HG03432 (cell line): ENCODE measurements around the gene NTF4.
"Not testable (repeated sequence)": the region's sequence is repeated elsewhere in the genome, so short reads cannot be mapped to it uniquely, and the experiment has no call there.

Experiments used
- ATAC-seq: cut with Tn5 transposase; IDR thresholded peaks from one replicate; pipeline ENCODE4 v1.9.1; 2021; ENCODE audit warnings: mild to moderate bottlenecking, moderate library complexity; ENCODE audit not compliant: unreplicated experiment

NTF4 gene

DNA sequence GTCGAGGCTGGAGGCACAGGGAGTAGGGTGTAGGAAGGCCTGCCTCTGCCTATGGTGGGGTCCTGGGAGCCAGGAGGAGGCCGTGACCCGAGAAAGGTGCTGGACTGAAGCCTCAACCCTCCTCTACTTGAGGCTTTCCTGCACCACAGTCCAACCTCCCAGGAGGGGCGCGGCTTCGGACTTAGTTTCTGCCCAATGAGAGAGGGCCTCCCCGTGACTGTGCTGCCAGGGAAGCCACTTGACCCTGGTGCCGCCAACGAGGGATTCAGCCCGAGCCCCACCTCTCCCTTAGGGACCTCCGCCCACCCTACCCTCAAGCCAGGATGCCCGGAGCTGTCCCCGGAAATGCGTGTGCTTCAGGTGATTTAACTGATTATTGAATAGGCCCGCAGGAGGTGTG lies 40.4 kb downstream of the NTF4 start, which contains the start of gene CGB3:
TSS of gene CGB3 (minus strand) at position 101 of the 400 bp plus-strand sequence. CDS start 362 bp downstream, outside the sequence.
- not testable (repeated sequence) for ATAC-seq

DNA sequence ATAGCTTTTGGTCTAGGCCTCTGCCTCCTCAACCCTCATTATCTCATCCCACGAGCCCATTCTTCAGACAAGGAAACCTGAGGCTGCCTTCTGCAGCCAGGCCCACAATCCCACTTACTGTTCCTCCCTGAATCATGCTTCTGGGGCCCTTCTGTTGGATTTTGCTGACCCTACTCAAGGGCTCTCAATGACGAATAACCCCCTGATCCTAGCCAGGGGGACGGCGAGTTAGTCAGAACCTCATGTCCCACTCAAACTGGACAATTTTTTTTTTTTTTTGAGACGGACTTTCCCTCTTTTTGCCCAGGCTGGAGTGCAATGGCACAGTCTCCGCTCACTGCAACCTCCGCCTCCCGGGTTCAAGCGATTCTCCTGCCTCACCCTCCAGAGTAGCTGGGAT lies 42.5 kb downstream of the NTF4 start:
- ATAC-seq = no peak

DNA sequence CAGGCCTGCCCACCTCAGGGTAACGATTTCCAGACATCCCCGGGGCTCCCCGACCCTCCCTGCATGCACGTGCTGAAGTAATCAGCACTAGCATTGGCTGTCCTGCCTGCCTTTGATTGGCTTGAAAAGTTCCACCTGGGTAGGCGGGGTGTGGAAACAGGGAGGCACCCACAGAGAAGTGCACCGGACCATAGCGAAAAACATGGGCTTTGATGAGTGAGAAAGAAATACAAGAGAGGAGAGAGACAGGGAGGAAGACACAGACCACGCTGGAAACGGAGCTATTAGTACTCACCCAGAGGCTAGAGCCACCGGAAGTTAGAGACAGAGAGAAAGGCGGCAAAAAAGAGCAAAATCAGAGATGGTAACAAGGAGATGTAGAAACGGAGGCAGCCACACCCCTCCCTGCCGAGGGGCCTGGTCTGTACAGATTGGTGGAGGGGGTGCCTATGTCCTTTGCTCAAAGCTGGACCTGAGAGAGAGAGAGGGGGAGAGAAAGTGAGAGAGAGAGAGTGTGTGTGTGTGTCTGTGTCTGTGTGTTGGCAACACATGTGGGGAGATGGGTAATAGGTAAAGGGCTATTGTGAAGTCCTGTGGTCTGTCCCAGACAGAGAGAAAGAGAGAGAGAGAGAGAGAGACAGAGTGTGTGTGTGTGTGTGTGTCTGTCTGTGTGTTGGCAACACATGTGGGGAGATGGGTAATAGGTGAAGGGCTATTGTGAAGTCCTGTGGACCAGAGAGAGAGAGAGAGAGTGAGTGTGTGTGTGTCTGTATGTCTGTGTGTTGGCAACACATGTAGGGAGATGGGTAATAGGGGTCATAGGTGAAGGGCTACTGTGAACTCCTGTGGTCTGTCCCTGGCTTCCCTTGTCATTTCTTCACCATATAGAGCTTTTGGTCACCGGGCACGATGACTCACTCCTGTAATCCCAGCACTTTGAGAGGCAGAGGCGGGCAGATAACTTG lies 43.4 kb downstream of the NTF4 start:
- ATAC-seq = no peak

DNA sequence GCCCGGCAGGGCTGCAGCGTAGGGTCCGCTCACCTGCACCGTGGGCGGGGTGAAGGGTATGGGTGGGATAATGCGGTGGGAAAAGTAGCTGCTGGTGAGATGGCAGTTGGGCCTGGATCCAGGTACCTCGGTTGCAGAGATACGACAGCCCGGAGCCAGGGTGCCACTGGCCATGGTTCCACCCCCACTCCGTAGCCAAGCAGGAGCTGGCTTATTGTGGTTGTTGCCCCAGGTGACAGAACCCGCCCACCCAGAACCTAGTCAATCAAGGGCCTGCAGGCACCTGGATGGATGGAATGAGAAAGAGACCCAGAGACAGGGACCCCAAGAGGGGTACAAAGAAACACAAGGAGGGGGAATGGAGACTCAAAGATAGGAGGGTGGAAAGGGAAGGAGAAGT lies 44.3 kb downstream of the NTF4 start:
- no peak for ATAC-seq

DNA sequence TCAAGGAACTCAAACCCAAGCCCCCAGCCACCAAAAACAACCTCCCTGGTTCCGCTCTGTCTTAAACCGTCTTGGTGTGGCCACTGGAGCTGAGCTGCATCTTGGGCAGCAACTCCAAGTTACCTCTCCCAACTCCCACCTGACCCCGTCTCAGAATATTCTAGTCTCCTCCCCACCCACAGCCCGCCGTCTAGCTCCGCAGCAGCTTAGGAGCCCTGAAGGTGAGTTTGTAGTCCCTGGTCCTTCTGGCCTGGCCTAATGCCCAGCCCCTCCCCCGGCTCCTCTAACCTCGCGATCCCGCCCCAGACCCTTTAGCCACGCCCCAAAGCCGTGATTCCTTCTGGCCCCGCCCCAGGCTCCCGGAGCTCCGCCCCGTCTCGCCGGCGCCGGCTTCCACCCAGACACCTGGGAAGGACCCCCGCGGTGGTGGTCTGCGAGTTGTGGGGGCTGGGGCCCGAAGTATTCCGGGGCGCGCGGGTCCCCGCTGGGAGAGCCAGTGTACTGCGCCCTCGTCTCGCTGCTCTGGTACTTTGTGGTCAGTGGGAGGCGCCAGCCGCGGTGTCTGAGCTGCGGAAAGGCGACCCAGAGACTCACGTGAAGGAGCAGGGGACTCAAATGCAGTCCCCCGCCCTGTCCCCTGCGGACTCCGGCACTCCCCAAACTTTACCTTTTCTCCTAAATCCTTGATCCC lies 45.2 kb downstream of the NTF4 start:
- ATAC-seq = no peak

DNA sequence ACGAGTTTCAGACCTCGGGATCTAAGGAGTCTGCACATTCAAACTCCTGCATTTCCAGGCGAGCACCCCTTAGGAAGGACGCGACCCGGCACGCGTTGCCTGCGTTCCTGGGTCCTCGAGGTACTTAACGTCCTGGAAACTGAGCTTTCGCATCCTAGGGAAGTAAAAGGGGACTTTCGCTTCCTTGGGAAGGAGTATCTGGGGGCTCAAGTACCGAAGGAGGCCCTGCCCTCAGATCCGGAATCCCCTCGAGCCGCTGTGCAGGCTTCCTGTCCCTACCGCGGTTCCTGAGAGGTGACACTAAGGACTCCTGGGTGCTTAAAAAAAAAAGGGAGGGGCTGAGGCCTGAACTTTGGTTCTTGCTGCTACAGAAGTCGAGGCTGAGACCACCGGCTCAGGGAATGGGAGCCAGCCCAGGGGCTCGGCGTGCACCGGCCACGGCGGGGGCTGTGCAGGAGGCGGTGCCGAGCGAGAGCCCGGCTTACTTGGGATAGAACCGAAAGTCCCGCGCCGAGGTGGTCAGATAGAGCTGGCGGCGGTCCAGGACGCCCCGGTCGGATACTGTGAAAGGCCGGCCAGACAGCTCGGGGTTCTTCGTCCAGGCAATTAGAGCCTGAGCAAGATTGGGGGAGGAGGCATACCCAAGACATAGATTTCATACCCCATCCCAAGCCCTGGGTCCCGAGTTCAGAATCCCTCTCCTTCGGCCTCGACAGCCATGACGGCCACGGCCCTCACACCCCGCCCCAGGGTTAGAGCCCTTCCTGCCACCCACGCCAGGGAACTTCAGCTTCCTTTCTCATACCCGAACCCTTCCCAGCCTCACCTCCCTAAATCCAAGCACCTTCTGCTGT lies 46.0 kb downstream of the NTF4 start:
- not testable (repeated sequence) for ATAC-seq

DNA sequence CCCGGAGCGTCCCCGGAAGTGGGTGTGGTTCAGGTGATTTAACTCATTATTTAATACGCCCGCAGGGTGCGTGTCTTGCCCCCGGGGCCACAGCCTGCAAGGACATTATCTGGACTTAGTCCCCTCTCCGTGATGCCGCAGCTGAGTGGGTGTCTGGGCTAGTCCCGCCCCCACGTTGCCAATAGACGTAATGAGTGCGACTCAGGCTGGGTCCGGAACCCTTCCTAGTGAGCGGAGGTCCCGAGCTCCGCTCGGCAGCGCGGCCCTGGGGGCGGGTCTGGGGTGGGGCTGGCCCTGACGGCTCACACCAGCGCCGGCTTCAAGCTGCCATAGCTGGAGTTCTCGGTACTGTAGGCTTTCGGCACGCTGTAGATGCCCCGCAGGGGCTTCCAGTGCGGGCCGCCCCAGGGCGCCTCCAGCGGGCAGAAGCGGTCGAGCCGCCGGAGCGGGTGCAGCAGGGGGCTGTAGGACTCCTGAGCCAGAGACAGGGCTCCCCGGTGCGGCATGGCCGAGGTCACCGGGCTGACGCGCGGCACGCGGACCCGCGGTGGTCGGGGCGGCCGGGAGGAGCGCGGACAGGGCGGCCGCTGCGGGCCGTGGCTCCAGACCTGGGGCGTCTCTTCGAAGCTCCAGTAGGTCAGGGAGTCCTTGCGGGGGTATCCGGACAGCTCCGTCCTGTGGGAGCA lies 46.8 kb downstream of the NTF4 start:
- peak; percentile 49 for ATAC-seq

DNA sequence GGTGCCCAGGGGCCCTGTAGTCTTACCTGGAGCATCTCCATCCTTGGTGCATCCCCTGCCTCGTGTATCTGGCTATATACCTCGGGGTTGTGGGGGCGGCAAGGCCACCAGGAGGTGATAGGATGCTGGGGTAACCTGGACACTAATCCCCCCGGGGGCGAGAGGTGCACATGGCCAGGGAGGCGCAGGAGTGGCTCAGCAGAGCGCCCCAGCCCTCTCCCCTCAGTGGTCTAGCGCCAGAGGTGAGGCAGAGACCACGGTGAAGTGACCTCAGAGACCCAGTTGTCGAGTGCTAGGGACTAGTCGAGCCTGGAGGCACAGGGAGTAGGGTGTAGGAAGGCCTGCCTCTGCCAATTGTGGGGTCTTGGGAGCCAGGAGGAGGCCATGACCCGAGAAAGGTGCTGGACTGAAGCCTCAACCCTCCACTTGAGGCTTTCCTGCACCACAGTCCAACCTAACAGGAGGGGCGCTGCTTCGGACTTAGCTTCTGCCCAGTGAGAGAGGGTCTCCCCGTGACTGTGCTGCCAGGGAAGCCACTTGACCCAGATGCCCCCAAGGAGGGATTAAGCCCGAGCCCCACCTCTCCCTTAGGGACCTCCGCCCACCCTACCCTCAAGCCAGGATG lies 47.5 kb downstream of the NTF4 start, which contains the start of gene LHB:
TSS of gene LHB (minus strand) at position 51 of the 625 bp plus-strand sequence. CDS start at position 41, 10 bp downstream.
- ATAC-seq = no peak

DNA sequence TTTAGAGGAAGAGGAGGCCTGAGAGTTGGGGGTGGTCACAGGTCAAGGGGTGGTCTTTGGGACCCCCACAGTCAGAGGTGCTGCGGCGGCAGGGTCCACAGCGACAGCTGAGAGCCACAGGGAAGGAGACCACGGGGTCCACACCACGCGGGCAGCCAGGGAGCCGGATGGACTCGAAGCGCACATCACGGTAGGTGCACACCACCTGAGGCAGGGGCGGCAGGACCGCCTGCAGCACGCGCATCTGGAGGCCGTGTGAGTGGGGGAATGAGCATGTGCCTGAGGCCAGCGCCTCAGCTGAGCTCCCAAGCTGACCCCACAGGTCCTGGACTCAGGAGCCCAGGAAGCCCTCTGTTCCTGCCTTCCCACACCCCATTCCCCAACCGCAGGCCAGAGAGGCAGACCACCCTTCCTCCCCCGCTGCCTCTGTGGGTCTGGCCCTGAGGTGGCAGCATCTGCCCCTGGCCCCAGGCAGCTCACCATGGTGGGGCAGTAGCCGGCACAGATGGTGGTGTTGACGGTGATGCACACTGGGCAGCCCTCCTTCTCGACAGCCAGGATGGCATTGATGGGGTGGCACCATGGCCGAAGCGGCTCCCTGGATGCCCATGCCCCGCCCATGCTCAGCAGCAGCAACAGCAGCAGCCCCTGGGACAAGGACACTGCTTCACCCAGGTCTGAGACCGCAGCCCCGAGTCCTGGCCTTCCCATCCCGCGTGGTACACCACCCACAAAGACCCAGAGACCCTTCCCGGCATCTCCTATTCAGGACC lies 48.4 kb downstream of the NTF4 start:
- no peak for ATAC-seq

DNA sequence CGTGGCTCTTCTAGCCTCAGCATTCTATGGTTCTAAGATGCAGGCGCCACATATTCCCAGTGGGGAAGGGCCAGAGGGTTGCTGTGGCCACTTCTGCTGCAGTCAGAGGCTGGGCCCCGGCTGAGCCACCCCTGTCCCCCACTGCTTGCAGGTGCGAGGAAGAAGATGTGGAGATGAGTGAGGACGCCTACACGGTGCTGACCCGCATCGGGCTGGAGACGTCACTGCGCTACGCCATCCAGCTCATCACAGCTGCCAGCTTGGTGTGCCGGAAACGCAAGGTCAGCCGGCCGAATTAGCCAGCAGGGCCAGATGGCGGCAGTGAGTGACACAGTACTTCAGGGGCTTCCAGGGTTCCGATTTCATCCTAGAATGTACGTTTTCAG lies 49.8 kb downstream of the NTF4 start:
- no peak for ATAC-seq

DNA sequence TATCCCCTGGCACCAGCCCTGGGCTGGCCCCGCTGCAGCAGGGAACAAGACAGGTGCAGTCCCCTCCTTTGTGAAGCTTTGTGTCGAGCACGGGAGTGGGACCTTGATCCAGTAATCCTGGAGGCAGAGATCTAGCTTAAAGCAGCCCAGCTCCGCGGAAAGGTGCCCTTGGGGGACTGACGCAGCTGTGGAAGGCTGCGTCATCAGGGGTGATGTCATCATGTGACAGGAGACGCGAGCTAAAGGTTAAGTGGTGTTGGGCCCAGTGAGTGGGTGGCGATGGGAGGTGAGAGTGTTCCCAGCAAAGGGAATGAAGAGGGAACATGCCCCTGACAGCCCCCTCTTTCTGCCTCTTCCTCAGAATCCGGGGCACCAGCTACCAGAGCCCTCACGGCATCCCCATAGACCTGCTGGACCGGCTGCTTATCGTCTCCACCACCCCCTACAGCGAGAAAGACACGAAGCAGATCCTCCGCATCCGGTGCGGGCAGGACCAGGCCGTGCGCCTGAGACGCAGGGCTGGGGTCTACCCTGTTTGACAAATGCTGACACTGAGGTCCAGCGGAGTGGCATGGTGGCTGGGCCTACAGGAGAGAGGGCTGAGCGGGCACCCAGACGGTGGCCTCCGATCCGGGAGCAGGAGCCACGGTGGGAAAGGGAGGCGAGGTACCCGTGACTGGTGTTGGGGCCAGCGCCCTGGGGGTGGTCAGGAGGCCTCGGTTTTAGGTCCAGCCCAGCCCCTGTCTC lies 50.3 kb downstream of the NTF4 start:
- no peak for ATAC-seq

DNA sequence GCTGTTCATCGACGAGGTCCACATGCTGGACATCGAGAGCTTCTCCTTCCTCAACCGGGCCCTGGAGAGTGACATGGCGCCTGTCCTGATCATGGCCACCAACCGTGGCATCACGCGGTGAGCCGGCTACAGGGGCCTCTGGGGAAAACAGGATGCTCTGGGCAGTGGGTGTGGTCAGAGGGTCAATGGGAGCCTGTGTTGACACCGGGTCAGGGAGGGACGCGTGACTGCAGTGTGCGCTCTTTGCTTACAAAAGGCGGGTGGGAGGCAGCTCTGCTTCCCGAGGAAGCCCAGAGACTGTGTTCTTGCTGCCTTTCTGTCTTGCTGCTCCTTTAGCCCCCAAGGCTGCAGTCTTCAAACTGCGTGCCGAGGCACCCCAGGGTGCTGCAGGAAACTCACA lies 53.4 kb downstream of the NTF4 start:
- no peak for ATAC-seq
